Adrenal gland (tissue), 19 donors: ENCODE results near the gene HMHB1. TPM values are rescaled to one million over a fixed set of nuclear protein-coding genes. Genes with fewer than 3 reads are reported as not detected.

Source experiments
- DNase-seq, 7 donors: peaks; one replicate each; pipeline ENCODE4 v3.0.0-alpha.2; 2019 to 2020
- H3K27ac ChIP-seq, 5 donors: fragments of 200-600 bp; sonication (generic) in 4 of 5; 1 replicate in 3 of 5; 2 replicates in 2 of 5; pipeline versions ENCODE4 v1.5.1 to v1.8.0; 2016 to 2020; ENCODE audit warnings: mild to moderate bottlenecking in 1 of 5
- H3K27me3 ChIP-seq: fragments of 200-600 bp; 2 replicates; pipeline ENCODE4 v1.8.0; 2021
- H3K36me3 ChIP-seq, 2 donors: fragments of 200-600 bp; replicated peaks in 1 of 2; 1 replicate in 1 of 2; 2 replicates in 1 of 2; pipeline versions ENCODE4 v1.5.1 to v1.8.0; 2018 to 2022
- H3K4me1 ChIP-seq, 2 donors: fragments of 200-600 bp; replicated peaks in 1 of 2; 1 replicate in 1 of 2; 2 replicates in 1 of 2; pipeline versions ENCODE4 v1.5.1 to v1.8.0; 2018 to 2021
- H3K4me3 ChIP-seq, 4 donors: fragments of 200-600 bp; sonication (generic) in 3 of 4; one replicate each; pipeline ENCODE4 v1.5.1; 2016 to 2018
- H3K9me3 ChIP-seq, 3 donors: fragments of 200-600 bp; sonication (generic) in 1 of 3; replicated peaks in 1 of 3; 1 replicate in 2 of 3; 2 replicates in 1 of 3; pipeline versions ENCODE4 v1.5.1 to v1.8.0; 2016 to 2021
- POLR2A ChIP-seq, 2 donors: fragments of 450-650 bp; IDR thresholded peaks; one replicate each; pipeline ENCODE4 v1.6.1; 2017; ENCODE audit warnings: antibody characterized with exemption in 2 of 2, mild to moderate bottlenecking in 2 of 2, moderate library complexity in 1 of 2
- WGBS, 4 donors: extraction: QIAGEN DNeasy Blood & Tissue Kit in 2 of 4; methylation state at CpG; one replicate each; pipeline versions ENCODE4 v1.1.5 to v1.1.7; 2013 to 2017; 5-methylcytosine and 5-hydroxymethylcytosine counted together
- intact Hi-C, 2 donors: fragments of 100-400 bp; cut with DNase I; formaldehyde crosslinking; loops; one replicate each; pipeline versions ENCODE4 v1.14.1 to v1.15.0; 2022 to 2023
- long read RNA-seq, 10 donors: library from polyadenylated mRNA in 3 of 10; unstranded in 2 of 10; stranded (forward) in 1 of 10; transcript quantifications; one replicate each; pipeline ENCODE4 v2.0.0 and lab custom pipeline, GENCODE V29; 2021 to 2026
- polyA plus RNA-seq, 3 donors: library from polyadenylated mRNA; stranded (reverse); fragments of 200-250 nt in 2 of 3; fragments of 350-450 nt in 1 of 3; fragmentation: Illumina TruSeq in 1 of 3; extraction: RNeasy Lipid Tissue Mini Kit (QIAGEN cat#74804) in 1 of 3; gene quantifications; one replicate each; pipeline ENCODE4 v1.2.3, GENCODE V29; 2013 to 2014
- total RNA-seq, 9 donors: library from RNA; depleted of rRNA in 4 of 9; stranded (reverse); fragments of >200 nt in 4 of 9; fragments of 120-200 nt in 1 of 9; fragmentation: NEBNext Ultra II Directional in 1 of 9; extraction: Animal tissue kit (Norgen Biotek cat#: 25700) in 1 of 9; gene quantifications; one replicate each; pipeline versions ENCODE4 v1.1.0 to v1.2.4, GENCODE V29; 2013 to 2023
- TF ChIP-seq, protein P1 (sequence below), 6 experiments: fragments of 450-650 bp in 4 of 6; fragments of 200-600 bp in 2 of 6; sonication (generic) in 1 of 6; IDR thresholded peaks; 1 replicate in 5 of 6; 2 replicates in 1 of 6; pipeline versions ENCODE4 v1.5.1 to v1.8.0; 2016 to 2021; ENCODE audit warnings: antibody characterized with exemption in 6 of 6, mild to moderate bottlenecking in 2 of 6, moderate library complexity in 1 of 6
- donor health status: healthy with polysubstance abuse.
- donor health status: Bipolar disorder and iron deficiency.
- donor health status: DM: yes; HTN: yes; CAD: no.
- donor health status: DM: no; HTN: no; CAD: no.
- donor health status: DM: no; HTN: no; CAD: no.
- donor health status: DM: yes; HTN: yes; CAD: no.

Gene HMHB1
- not detected for total RNA-seq
- not detected for polyA plus RNA-seq
- long read RNA-seq, donor 1 = 0 reads
- long read RNA-seq, donor 2 = 0 reads
- long read RNA-seq, donor 3 = 0 reads
- long read RNA-seq, donor 4 = 0 reads
- long read RNA-seq, donor 5 = 0 reads
- long read RNA-seq, donor 6 = 0 reads
- long read RNA-seq, donor 7 = 0 reads
- long read RNA-seq, donor 8 = 0 reads
- long read RNA-seq, donor 9 = 0 reads
- long read RNA-seq, donor 10 = 0 reads

DNA sequence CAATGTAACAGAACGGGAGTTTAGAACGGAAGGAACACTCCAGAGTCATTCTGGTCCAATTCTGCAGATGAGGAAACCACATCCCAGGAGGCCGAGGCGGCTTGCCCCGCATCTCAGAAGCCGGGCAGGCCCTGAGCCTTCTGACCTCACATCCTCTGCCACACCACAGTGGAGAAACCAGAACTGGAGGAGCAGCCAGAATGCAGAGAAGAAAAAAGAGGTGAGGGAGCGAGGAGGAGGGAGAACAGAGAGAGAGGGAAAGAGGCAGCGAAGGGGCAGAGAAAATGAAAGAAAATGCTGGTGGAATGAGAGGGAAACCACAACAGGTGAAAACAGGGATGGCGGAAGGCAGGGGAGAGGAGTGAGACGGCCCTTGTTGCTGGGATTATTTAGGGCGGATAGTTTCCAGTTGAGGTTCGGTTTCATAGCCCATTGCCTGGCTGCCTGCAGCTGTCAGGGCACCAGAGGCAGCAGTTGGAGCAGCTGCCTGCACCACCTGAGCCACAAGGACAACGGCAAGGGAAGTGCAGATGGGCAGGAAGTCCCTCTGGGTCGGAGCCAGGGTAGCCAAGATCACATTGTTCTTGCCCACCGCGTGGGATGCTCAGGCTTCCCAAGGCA lies at the start of gene HMHB1:
TSS of gene HMHB1 (plus strand) at position 77 of the 621 bp plus-strand sequence.
- no peaks in the 10 kb centered on the region for H3K9me3 ChIP-seq
- no peaks in the 10 kb centered on the region for H3K36me3 ChIP-seq
- intact Hi-C loops = no loop called here
- 71 to 75% (median 73%) methylated on average over 13 to 16 of the region's 16 CpGs for WGBS, 4 donors
- DNase-seq = no peak
- H3K27ac ChIP-seq = no peak within 1 kb of the TSS
- no peak within 1 kb of the TSS for H3K4me3 ChIP-seq
- H3K27me3 ChIP-seq = no peaks in the 10 kb centered on the region
- no peaks in the 10 kb centered on the region for H3K4me1 ChIP-seq
- TF ChIP-seq, protein P1, sequence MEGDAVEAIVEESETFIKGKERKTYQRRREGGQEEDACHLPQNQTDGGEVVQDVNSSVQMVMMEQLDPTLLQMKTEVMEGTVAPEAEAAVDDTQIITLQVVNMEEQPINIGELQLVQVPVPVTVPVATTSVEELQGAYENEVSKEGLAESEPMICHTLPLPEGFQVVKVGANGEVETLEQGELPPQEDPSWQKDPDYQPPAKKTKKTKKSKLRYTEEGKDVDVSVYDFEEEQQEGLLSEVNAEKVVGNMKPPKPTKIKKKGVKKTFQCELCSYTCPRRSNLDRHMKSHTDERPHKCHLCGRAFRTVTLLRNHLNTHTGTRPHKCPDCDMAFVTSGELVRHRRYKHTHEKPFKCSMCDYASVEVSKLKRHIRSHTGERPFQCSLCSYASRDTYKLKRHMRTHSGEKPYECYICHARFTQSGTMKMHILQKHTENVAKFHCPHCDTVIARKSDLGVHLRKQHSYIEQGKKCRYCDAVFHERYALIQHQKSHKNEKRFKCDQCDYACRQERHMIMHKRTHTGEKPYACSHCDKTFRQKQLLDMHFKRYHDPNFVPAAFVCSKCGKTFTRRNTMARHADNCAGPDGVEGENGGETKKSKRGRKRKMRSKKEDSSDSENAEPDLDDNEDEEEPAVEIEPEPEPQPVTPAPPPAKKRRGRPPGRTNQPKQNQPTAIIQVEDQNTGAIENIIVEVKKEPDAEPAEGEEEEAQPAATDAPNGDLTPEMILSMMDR (IDR thresholded peaks at IDR 0.05) = no peak
- TF ChIP-seq POLR2A (IDR thresholded peaks at IDR 0.05) = no peak

DNA sequence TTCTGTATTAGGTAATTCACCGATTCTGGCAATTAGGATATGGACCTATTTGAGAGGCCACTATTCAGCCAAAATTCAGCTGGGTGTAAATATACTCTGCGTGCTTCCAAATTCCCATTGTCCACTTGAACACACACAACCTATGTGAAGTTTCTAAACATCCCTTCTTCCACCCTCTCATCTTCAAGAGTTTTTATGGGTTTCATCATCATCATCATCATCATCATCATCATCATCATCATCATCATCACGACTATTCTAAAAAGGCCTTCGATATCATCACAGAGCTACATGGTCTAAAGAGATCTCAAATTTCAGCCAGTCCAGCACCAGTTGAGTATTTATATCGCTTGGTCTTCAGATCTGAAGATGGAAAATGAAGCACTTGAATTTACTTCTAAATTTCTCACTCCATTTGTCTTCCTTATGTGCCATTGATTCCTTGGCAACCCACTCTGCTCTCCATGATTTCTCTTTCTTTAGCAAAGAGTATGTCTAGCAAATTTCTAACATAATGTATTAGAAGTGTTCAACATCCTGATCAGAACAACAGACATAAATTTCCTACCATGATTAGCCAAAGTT lies 49.2 kb upstream of the HMHB1 start:
- Histone ChIP-seq H3K4me1 (no peaks in the 10 kb centered on the region), H3K4me3 (no peak overlapping the region), H3K9me3 (no peaks in the 10 kb centered on the region), H3K27ac (no peak overlapping the region), H3K36me3 (no peaks in the 10 kb centered on the region), H3K27me3 (peaks cover 3% of the 10 kb centered on the region)
- intact Hi-C loops = no loop called here
- no peak for TF ChIP-seq POLR2A (IDR thresholded peaks at IDR 0.05)
- TF ChIP-seq, protein P1 (IDR thresholded peaks at IDR 0.05) = no peak
- 90 to 93% (median 91%) methylated on average over 5 of the region's 5 CpGs for WGBS, 4 donors
- DNase-seq = no peak

DNA sequence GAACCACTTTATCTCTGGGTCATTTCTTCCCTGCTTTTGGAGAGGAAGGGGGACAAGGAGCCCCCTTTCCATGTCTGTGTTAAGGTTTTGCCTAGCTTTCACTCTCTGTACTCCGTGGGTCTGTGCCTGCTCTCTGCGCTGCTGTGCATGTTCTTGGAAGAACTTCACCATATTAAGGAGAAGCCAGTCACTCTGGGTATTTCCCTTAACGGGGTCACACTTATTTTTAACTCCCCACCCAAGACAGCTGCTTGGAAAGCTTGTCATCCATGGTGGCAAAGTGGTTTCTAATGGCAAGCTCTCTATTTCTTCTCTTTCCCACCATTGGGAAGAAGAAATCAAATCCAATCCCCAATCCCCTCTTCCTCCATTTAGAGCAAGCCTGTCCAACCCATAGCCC lies 44.8 kb upstream of the HMHB1 start:
- H3K27me3 ChIP-seq = peaks cover 3% of the 10 kb centered on the region
- no peak overlapping the region for H3K27ac ChIP-seq
- DNase-seq = no peak
- intact Hi-C loops = no loop called here
- no peaks in the 10 kb centered on the region for H3K4me1 ChIP-seq
- no peaks in the 10 kb centered on the region for H3K36me3 ChIP-seq
- no peak overlapping the region for H3K4me3 ChIP-seq
- TF ChIP-seq POLR2A (IDR thresholded peaks at IDR 0.05) = no peak
- TF ChIP-seq, protein P1 (IDR thresholded peaks at IDR 0.05) = no peak
- H3K9me3 ChIP-seq = no peaks in the 10 kb centered on the region
- 84 to 98% (median 89%) methylated on average over 3 of the region's 3 CpGs for WGBS, 4 donors

- H3K36me3 ChIP-seq = no peaks in the 10 kb centered on the region
- H3K4me1 ChIP-seq = no peaks in the 10 kb centered on the region
- no peak overlapping the region for H3K27ac ChIP-seq
- peaks cover 3% of the 10 kb centered on the region for H3K27me3 ChIP-seq
- no peak overlapping the region for H3K4me3 ChIP-seq
- TF ChIP-seq, protein P1 (IDR thresholded peaks at IDR 0.05) = no peak
- TF ChIP-seq POLR2A (IDR thresholded peaks at IDR 0.05) = no peak
- no peak for DNase-seq
- no peaks in the 10 kb centered on the region for H3K9me3 ChIP-seq
- intact Hi-C loops = no loop called here
- WGBS, 4 donors = 78 to 81% (median 79%) methylated on average over 5 of the region's 5 CpGs
Observed at GRCh38 chr5:143769026-143769786, 42.8 kb upstream of the HMHB1 start.
